H1 (cell line): ENCODE data around the gene CLEC1B. TPM values are rescaled to one million over a fixed set of nuclear protein-coding genes. Genes with fewer than 3 reads are reported as not detected.

Experiments
- CBX5 ChIP-seq: fragments of 300-800, 300-1000 bp; sonication (generic); IDR thresholded peaks from 2 replicates; pipeline ENCODE4 v1.7.1; 2016; ENCODE audit warnings: antibody characterized with exemption, low read length, low read depth
- HDAC2 ChIP-seq, 2 experiments: fragments of 300-600 bp in 1 of 2; sonication (generic) in 1 of 2; IDR thresholded peaks; 2 replicates each; pipeline ENCODE4 v1.6.1; 2011 to 2012; ENCODE audit warnings: low read depth in 2 of 2, low read length in 2 of 2, mild to moderate bottlenecking in 2 of 2, moderate library complexity in 2 of 2, borderline replicate concordance in 1 of 2, inconsistent platforms in 1 of 2
- MAFK ChIP-seq: IDR thresholded peaks from 2 replicates; pipeline ENCODE4 v1.6.1; 2012; ENCODE audit warnings: low read depth, mild to moderate bottlenecking, improper control_type of control experiment, low read length
- RAD21 ChIP-seq, 2 experiments: IDR thresholded peaks in 1 of 2; conservative IDR thresholded peaks in 1 of 2; 2 replicates each; pipeline ENCODE4 v1.6.1; 2011; ENCODE audit warnings: low read depth in 2 of 2, low read length in 2 of 2, improper control_type of control experiment in 1 of 2, inconsistent platforms in 1 of 2, mild to moderate bottlenecking in 1 of 2, moderate library complexity in 1 of 2
- RFX5 ChIP-seq: IDR thresholded peaks from 2 replicates; pipeline ENCODE4 v1.6.1; 2011; ENCODE audit warnings: low read depth, low read length, improper control_type of control experiment, borderline replicate concordance
- SIRT6 ChIP-seq: IDR thresholded peaks from one replicate; pipeline ENCODE4 v1.7.1; 2012; ENCODE audit warnings: low read length, inconsistent platforms
- SP1 ChIP-seq: IDR thresholded peaks from 2 replicates; pipeline ENCODE4 v1.6.1; 2011; ENCODE audit warnings: low read depth, low read length
- TAF7 ChIP-seq: optimal IDR thresholded peaks from 2 replicates; pipeline ENCODE3; 2011; ENCODE audit warnings: low read depth, mild to moderate bottlenecking, inconsistent platforms, low read length, moderate library complexity, borderline replicate concordance
- TBP ChIP-seq: IDR thresholded peaks from 2 replicates; pipeline ENCODE4 v1.6.1; 2011; ENCODE audit warnings: low read depth, low read length, improper control_type of control experiment
- polyA plus RNA-seq, 7 experiments: library from polyadenylated mRNA; depleted of rRNA in 3 of 7; stranded (reverse) in 5 of 7; unstranded in 2 of 7; fragments of >200 nt in 5 of 7; fragments of 200-250 nt in 2 of 7; gene quantifications; 1 replicate in 5 of 7; 2 replicates in 1 of 7; 4 replicates in 1 of 7; pipeline versions ENCODE4 v1.2.1 to v1.2.3, GENCODE V29; 2011 to 2013; ENCODE audit warnings: missing spikeins in 2 of 7, mixed read lengths in 2 of 7
- total RNA-seq: library from RNA; stranded (reverse); fragmentation: NEBNext Ultra II Directional; extraction: Animal tissue kit (Norgen Biotek cat#: 25700); gene quantifications from 2 replicates; pipeline ENCODE4 v1.2.1, GENCODE V29; 2021
- TF ChIP-seq, protein P1 (sequence below): IDR thresholded peaks from 2 replicates; pipeline ENCODE4 v1.6.1; 2012; ENCODE audit warnings: inconsistent platforms

Gene CLEC1B
- total and polyA plus RNA-seq, 2 of the 8 experiments (the other 6 are each of a cell fraction or from before 2014, with no cell fraction given), result not detected

DNA sequence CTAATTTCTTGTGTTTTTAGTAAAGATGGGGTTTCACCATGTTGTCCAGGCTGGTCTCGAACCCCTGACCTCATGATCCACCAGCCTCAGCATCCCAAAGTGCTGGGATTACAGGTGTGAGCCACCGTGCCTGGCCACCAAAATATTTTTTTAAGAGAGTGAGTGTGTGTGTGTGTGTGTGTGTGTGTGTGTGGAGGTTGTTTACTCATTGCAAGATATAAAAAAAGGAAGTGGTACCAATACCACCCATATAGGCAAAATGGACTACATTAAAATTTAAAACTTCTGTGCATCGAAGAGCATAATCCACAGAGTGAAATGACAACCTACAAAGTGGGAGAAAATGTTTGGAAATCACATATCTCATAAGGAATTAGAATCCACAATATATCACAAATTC, 51.2 kb downstream of the CLEC1B start (continued):
- TF ChIP-seq RAD21 (IDR thresholded peaks at IDR 0.05 in 1 of 2, conservative IDR thresholded peaks at IDR 0.05 in 1 of 2; ENCODE audit: low read depth in 2 of 2, low read length in 2 of 2) (no peak), RFX5 (no peak), HDAC2 (IDR thresholded peaks at IDR 0.05; ENCODE audit: borderline replicate concordance in 1 of 2, low read depth in 2 of 2, low read length in 2 of 2) (no peak), TAF7 (no peak), CBX5 (no peak), SP1 (no peak), SIRT6 (no peak), MAFK (no peak), TBP (no peak)
- TF ChIP-seq, protein P1, sequence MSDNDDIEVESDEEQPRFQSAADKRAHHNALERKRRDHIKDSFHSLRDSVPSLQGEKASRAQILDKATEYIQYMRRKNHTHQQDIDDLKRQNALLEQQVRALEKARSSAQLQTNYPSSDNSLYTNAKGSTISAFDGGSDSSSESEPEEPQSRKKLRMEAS, result no peak
- TF ChIP-seq, all 59 proteins: peak for 0
